HG03103 (cell line): ENCODE results near the gene RRAD.
"Not testable (repeated sequence)": the region's sequence is repeated elsewhere in the genome, so short reads cannot be mapped to it uniquely, and the experiment has no call there.

Source experiments
- ATAC-seq: cut with Tn5 transposase; IDR thresholded peaks from one replicate; pipeline ENCODE4 v1.9.1; 2021; ENCODE audit warnings: low read depth; ENCODE audit not compliant: unreplicated experiment

The RRAD gene, protein sequence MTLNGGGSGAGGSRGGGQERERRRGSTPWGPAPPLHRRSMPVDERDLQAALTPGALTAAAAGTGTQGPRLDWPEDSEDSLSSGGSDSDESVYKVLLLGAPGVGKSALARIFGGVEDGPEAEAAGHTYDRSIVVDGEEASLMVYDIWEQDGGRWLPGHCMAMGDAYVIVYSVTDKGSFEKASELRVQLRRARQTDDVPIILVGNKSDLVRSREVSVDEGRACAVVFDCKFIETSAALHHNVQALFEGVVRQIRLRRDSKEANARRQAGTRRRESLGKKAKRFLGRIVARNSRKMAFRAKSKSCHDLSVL

DNA sequence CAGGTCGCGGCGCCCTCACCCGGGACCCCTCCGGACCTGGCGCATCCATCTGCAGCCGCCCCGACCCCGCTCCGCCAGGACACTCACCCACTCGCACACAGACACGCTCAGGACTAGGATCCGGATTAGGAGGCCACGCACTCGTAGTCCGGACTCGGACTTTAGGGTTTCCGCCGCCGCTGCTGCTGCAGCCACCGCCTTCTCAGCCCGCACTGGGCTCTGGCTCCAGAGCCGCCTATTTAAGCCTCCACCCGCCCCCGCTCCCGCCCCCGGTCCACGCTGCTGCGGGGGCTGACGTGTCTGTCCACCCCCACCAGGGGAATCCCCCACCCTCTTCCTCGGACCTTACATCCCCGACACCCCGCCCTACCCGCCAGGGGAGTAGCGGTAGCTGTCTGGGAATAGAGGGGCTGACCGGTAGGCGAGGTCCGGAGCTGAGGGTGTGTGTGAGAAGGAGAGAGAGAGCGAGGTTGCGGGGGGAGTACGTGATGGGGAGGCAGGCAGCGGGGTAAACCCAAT is at the start of gene RRAD:
Gene RRAD (minus strand): TSS at position 214 of the 519 bp plus-strand sequence. CDS start 356 bp downstream, outside the sequence.
- no peak for ATAC-seq

- not testable (repeated sequence) for ATAC-seq
These were observed 49.6 kb upstream of the RRAD start for GRCh38 chr16:66974932-66975246.

DNA sequence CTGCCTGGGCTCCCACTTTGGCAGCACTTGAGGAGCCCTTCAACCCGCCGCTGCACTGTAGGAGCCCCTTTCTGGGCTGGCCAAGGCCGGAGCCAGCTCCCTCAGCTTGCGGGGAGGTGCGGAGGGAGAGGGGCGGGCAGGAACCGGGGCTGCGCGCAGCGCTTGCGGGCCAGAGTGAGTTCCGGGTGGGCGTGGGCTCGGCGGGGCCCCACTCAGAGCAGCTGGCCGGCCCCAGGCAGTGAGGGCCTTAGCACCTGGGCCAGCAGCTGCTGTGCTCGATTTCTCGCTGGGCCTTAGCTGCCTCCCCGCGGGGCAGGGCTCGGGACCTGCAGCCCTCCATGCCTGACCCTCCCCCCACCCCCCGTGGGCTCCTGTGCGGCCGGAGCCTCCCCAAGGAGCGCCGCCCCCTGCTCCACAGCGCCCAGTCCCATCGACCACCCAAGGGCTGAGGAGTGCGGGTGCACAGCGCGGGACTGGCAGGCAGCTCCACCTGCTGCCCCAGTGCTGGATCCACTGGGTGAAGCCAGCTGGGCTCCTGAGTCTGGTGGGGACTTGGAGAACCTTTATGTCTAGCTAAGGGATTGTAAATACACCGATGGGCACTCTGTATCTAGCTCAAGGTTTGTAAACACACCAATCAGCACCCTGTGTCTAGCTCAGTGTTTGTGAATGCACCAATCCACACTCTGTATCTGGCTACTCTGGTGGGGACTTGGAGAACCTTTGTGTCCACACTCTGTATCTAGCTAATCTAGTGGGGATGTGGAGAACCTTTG is 49.0 kb upstream of the RRAD start:
- ATAC-seq = not testable (repeated sequence)

- ATAC-seq = no peak
These were observed 48.4 kb upstream of the RRAD start for GRCh38 chr16:66973716-66974115.

- ATAC-seq = no peak
These were observed 47.6 kb upstream of the RRAD start for GRCh38 chr16:66972983-66973382.

DNA sequence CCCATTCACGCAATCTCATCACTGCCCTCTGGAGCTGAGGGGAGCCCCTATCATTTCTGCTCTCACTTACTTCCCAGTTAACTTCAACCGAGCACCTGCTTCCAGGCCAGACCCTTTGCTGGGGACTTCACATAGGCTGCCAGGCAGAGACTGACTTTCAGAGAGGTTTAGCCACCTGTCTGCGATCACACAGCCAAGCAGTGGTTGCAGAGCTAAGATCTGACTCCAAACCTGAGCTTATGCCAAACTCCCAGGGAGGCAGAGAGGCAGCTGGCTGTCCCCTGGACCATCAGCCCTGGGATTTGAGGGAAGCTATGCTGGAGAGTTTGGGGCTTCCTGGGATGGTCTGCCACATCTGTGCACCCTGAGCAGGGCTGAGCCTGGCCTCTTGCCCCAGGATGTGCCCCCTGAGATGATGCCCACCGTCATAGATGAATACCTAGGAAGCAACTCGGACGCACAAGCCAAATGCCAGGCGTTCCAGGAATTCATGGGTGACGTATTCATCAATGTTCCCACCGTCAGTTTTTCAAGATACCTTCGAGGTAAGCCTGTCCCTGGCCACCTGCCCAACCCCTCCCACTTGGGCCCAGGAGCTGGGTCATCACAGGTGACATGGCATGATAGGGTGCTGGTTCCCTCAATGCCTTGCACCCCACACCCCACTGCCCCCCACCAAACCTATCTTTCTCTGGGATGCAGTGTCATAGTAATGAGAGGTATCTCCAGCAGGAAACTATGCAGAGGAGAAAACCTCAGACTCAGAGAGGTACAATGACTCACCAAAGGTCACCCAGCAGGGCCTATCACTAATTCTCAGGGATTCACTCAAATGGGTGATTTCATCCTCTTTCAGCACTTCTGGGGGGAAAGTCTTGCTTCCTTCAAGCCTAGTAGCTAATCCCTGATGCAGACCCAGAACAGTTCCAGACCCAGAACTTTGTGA is 45.7 kb upstream of the RRAD start:
- ATAC-seq = no peak

DNA sequence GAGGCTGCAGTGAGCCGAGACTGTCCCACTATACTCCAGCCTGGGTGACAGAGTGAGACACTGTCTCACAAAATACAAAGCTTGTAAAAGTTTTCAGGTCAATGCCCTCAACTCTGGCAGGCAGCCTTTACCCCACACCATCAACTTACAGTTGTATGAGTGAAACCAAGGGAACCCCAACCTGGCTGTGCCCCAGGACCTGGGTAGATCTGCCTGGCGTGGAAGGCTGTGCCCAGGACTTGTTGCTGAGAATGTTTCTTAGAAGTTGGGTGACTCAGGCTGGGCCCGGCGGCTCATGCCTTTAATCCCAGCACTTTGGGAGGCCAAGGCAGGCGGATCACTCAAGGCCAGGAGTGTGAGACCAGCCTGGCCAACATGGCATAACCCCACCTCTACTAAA is 43.5 kb upstream of the RRAD start:
- ATAC-seq = no peak

GRCh38 chr16:66964049-66964448 is 38.7 kb upstream of the RRAD start:
- no peak for ATAC-seq

DNA sequence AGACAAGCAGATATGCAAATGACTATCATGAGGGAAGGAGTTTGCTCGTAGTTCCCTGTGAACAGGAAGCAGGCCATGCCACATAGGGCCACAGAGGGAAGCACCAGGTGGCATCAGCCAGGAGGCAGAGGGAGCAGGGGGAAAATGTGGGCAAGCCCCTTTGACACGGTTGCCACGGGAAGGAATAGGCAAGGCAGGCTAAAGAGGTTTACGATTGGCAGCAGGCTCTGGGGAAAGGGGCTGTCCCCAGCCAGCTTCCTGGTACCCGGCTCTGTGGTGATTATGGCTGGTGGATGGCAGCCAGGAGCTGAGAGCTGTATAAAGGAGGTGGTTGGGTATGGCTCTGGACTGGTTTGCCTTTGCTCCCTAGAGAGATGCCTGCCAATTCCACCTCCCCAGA is 36.6 kb upstream of the RRAD start:
- ATAC-seq = no peak

GRCh38 chr16:66961065-66961744 is 35.9 kb upstream of the RRAD start, which contains the start of gene CES3:
Gene CES3 (plus strand): TSS chr16:66961266. CDS start chr16:66961308, 42 bp downstream.
- ATAC-seq = no peak

DNA sequence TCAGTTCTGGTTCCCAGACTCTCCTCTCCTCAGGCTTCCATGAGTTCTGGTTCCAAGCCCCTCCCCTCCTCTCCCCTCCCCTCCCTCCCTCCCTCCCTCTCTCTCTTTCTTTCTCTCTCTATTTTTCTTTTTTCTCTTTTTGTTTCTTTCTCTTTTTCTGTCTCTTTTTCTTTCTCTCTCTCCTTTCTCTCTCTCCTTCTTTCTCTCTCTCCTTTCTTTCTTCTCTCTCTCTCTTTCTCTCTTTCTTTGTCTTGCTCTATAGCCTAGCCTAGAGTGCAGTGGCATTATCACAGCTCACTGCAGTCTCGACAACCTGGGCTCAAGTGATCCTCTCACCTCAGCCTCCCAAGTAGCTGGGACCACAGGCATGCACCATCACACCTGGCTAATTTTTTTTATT is 34.9 kb upstream of the RRAD start:
- ATAC-seq = no peak

DNA sequence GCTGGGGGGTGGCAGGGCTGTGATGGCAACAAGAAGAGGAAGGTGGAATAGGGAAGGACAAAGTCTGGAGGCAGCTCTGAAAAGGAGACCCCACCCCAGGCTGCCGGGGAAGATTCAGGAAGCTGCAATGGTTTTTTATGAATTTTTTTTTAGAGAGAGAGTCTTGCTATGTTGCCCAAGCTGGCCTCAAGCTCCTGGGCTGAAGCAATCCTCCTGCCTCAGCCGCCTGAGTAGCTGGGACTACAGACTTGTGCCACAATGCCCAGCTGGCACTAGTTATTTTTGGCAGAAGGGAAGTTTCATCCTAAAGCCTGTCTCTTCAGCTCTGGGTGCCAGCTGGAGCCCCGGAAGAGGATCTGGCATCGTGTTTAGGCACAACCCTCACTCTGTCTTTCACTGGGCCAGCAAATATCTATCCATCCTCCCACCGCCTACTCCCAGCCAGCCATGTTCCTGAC is 34.4 kb upstream of the RRAD start:
- no peak for ATAC-seq

DNA sequence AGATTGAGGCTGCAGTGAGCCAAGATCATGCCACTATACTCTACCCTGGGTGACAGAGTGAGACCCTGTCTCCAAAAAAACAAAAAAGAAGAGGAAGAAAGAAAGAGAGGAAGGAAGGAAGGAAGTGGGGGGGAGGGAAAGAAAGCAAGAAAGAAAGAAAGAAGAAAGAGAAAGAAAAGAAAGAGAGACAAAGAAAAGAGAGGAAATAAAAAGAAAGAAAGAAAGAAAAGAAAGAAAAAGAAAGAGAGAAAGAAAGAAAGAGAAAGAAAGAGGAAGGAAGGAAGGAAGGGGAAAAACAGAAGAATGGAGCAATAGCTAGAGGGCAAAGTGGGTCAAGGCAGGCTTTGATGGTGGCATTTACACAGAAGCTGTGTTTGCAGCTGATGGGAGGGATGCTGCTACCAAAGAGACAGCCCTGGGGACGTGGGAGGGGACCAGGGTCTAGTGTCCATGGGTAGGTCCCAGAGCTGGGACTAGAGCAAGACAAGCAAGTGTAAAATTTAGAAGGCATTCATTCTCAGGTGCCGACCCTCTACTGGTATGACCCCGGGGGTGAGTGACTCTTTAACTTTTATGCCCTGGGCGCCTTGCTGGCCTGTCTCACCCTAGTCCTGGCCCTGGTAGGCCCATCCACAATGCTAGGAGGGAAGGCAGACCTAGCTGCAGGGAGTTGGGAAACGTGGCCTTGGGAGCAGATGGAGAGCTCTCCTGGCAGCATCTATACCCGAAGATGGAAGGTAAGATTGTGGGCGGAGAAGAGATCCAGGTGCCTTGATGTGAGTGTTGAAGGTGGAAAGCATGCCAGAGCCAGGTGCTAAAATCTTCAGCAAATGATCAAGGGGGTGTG is 33.7 kb upstream of the RRAD start:
- no peak for ATAC-seq

- ATAC-seq = not testable (repeated sequence)
These were observed 30.8 kb upstream of the RRAD start for GRCh38 chr16:66956154-66956457.

DNA sequence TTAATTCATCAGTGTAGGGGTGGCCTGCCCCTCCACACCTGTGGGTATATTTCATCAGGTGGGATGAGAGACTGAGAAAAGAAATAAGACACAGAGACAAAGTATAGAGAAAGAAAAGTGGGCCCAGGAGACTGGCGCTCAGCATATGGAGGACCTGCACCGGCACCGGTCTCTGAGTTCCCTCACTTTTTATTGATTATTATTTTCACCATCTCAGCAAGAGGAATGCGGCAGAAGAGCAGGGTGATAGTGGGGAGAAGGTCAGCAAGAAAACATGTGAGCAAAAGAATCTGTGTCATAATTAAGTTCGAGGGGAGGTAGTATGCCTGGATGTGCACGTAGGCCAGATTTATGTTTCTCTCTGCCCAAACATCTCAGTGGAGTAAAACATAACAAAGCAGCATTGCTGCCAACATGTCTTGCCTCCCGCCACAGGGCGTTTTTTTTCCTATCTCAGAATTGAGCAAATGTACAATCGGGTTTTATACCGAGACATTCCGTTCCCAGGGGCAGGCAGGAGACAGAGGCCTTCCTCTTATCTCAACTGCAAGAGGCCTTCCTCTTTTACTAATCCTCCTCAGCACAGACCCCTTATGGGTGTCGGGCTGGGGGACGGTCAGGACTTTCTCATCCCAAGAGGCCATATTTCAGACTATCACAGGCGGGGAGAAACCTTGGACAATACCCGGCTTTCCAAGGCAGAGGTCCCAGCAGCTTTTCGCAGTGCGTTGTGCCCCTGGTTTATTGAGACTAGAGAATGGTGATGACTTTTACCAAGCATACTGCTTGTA is 30.2 kb upstream of the RRAD start:
- ATAC-seq = not testable (repeated sequence)

DNA sequence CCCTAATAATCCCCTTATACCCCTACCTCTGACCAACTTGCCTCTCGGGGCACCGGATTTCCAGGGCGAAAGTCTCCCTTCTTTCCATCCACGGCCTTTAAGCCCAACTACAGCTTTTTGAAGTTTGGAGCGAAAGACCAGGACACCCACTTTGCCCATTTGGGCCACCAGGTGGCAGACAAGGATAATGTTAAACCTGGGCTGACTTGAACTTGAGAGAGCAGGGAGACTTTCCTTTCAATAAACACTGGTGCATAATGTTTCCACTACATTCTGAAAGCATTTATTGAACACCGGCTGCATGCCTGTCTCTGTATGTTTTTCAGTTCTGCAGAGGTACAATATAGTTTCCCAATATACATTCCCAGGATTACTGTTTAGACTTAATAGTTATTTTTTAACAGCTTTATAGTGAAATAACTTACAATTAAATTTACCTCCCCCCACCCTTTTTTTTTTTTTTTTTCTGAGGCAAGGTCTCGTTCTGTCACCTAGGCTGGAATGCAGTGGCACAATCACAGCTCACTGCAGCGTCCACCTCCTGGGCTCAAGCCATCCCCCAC is 28.8 kb upstream of the RRAD start:
- ATAC-seq = no peak

GRCh38 chr16:66953462-66954096 is 28.2 kb upstream of the RRAD start:
- no peak for ATAC-seq
